Activated T-helper 1 cell treated with anti-CD3 and anti-CD28 coated beads, Interleukin-12 subunit alpha, Interleukin-12 subunit beta, Interleukin-2, Interleukin-4 antibody, amounts not matched to agents 30 ng/mL and 10 ng/mL and 1 ng/mL, durations not matched to agents 14 hours and 24 hours and 36 hours (primary cell): ENCODE data around the gene SERPIND1. TPM values are rescaled to one million over a fixed set of nuclear protein-coding genes. Genes with fewer than 3 reads are reported as not detected.

Experiments used
- DNase-seq: peaks from one replicate; pipeline ENCODE4 v3.0.0; 2021; ENCODE audit warnings: low spot score
- H3K27ac Mint-ChIP-seq: one replicate; pipeline ENCODE4 v1.8.0; 2021; ENCODE audit warnings: mild to moderate bottlenecking, mixed read lengths
- H3K27me3 Mint-ChIP-seq: one replicate; pipeline ENCODE4 v1.8.0; 2022; ENCODE audit warnings: mild to moderate bottlenecking, moderate library complexity, mixed read lengths; ENCODE audit not compliant: insufficient read depth
- H3K36me3 Mint-ChIP-seq: one replicate; pipeline ENCODE4 v1.8.0; 2021; ENCODE audit warnings: low read depth, mixed read lengths
- H3K4me1 Mint-ChIP-seq: one replicate; pipeline ENCODE4 v1.8.0; 2021; ENCODE audit warnings: low read depth, mixed read lengths
- H3K4me3 Mint-ChIP-seq: one replicate; pipeline ENCODE4 v1.8.0; 2021; ENCODE audit warnings: mild to moderate bottlenecking, moderate library complexity, mixed read lengths
- H3K9me3 Mint-ChIP-seq: one replicate; pipeline ENCODE4 v1.8.0; 2021; ENCODE audit warnings: mixed read lengths
- intact Hi-C: fragments of 100-400 bp; cut with micrococcal nuclease; formaldehyde crosslinking; loops from one replicate; pipeline ENCODE4 v1.15.1; 2024
- total RNA-seq: library from RNA; stranded (reverse); gene quantifications from 2 replicates; pipeline ENCODE4 v1.2.3, GENCODE V29; 2022

The SERPIND1 gene
- total RNA-seq, 1 donor from 2014 or later = not detected

DNA sequence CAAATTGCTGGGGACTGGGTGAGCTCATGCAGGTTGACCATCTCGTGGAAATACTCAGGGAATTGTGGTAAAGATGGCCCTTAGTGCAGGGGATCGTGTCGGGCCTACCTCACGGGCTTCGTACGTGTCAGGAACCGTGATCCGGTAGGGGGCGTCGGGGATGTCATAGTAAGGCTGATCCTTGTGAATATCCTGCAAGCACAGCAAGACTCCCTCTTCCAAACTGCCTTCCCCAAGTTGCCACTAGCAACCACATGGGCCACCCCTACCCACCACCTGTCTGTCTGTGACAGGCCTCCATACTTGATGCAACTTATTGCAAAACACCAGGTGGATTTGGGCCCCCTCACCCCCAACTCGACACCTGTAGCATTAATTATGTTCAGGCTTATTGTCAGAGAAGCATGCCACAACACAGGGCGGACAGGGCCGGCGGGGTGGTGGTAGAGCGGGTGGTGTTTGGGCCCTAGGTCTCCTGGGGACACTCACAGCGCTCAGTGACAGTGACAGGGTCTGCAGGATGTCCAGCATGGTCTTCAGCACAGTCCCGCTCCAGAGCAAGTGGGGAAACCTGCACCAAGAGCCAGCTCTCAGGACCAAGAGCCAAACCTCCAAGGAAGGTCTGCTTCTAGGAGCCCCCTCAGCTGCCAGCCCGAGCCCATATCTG is 22.6 kb upstream of the SERPIND1 start:
- Mint-ChIP-seq H3K4me3 (no peak overlapping the region), H3K4me1 (peaks cover 3% of the 10 kb centered on the region), H3K36me3 (peaks cover 16% of the 10 kb centered on the region), H3K27ac (no peak overlapping the region), H3K27me3 (no peaks in the 10 kb centered on the region), H3K9me3 (no peaks in the 10 kb centered on the region)
- intact Hi-C loops = no loop called here
- DNase-seq = no peak

DNA sequence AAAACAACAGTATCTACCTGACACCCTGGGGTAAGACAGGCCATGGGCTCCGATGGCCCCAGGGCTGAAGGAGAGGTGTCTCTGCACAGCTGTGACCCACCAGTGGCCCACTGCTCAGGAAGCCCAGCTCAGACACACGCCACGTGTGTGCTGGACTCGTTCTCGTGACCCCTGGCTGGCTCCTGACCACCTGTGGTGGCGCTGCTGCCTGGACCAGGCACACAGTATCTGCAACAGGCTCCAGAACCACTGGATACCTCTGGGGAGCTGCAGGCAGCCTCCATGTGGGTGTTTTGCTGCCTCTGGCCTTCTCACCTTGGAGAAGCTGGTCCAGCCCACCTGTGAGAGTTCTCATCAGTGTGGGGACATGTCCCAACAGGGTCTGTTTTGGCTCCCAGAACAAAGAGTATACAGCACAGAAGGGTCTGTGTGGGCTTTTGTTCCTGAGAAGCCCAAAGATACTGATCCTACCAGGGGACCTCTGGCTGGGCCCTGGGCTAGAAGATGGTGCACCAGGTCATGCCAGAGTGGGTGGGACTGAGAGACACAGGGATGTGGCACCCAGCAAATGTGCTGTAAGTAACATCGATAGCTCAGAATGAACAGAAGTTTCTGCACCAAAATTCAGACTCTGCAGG is 21.7 kb upstream of the SERPIND1 start:
- no peaks in the 10 kb centered on the region for H3K9me3 Mint-ChIP-seq
- H3K4me1 Mint-ChIP-seq = peaks cover 3% of the 10 kb centered on the region
- no peak overlapping the region for H3K27ac Mint-ChIP-seq
- DNase-seq = no peak
- H3K27me3 Mint-ChIP-seq = no peaks in the 10 kb centered on the region
- H3K4me3 Mint-ChIP-seq = no peak overlapping the region
- H3K36me3 Mint-ChIP-seq = peaks cover 15% of the 10 kb centered on the region
- intact Hi-C loops = no loop called here

DNA sequence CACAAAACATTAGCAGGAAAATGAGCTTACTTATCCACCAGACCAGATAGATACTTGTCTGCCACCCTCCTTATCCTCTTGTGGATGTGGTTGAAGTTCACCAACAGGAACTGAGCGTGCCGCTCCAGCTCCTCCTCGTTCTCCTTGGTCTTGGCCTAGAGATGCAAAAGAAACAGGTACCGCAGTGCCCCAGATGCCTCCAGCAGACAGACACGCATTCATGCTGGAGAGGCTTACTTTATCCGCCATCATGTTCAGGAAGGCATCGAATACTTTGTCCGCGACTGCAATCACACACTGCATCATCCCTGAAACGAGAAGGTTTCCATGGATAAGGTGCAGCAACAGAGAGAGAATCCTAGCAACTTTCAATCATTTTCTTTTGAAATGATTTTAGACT is 21.0 kb upstream of the SERPIND1 start:
- no peak overlapping the region for H3K27ac Mint-ChIP-seq
- H3K4me3 Mint-ChIP-seq = no peak overlapping the region
- H3K27me3 Mint-ChIP-seq = no peaks in the 10 kb centered on the region
- intact Hi-C loops = no loop called here
- no peaks in the 10 kb centered on the region for H3K9me3 Mint-ChIP-seq
- peaks cover 17% of the 10 kb centered on the region for H3K36me3 Mint-ChIP-seq
- peaks cover 3% of the 10 kb centered on the region for H3K4me1 Mint-ChIP-seq
- no peak for DNase-seq

DNA sequence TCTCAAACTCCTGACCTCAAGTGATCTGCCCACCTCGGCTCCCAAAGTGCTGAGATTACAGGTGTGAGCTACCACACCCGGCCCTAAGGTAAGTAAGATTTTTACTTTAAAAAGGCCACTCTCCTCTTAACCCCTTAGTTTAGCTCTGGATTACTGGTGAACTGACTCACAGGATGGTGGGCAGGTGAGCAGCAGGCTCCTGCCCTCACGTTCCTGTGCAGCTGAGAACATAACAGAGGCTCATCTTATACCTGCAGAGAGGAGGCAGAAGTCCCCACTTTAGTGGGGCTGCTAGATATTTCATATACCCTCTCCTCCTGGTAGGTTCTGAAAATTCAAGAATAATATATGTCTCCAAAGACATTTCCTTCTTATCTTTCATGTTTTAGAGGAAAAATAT is 17.1 kb upstream of the SERPIND1 start:
- Mint-ChIP-seq H3K4me1 (no peaks in the 10 kb centered on the region), H3K27ac (no peak overlapping the region)

DNA sequence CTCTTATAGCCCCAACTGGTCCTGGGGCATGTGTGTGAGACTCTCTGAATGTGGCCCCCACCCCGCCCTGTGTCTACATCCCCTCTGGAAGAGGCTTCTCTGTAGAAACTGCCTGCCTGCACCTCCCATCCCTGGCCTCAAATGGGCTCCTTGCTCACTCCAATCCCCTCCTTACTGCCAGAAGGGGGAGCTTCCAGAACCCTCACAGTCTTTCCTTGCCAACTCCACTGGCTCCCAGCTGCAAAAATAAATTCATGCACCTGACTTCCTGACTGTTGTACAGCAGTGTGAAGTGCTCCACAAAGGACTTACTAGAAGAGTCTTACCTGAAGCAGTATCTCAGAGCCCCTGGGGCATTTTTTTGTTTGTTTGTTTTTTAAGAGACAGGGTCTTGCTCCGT is 15.2 kb upstream of the SERPIND1 start:
- no peak for DNase-seq
- intact Hi-C loops = no loop called here

More for the DNA sequence above, 17.1 kb upstream of the SERPIND1 start:
- Mint-ChIP-seq H3K9me3 (no peaks in the 10 kb centered on the region), H3K36me3 (peaks cover 18% of the 10 kb centered on the region), H3K27me3 (no peaks in the 10 kb centered on the region), H3K4me3 (no peak overlapping the region)
- intact Hi-C loops = no loop called here
- DNase-seq = no peak

DNA sequence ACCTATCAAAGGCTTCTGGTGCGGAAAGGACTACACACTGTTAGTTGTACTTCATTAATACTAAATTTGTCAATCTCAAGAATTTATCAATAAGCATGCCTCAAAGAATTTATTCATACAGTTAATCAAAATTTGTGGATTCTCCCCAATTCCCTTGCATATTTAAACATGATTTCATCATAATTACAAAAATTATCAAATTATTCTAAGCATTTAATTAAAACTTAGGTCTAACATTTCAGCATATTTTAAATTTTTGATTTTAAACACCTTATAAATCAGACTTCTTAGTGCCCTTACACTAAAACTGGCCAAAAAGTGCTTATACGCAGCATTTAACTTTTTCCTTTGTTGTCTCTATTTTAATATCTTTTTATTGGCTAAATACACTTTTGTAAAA is 13.8 kb upstream of the SERPIND1 start:
- H3K4me3 Mint-ChIP-seq = no peak overlapping the region
- no peaks in the 10 kb centered on the region for H3K27me3 Mint-ChIP-seq
- intact Hi-C loops = no loop called here
- H3K9me3 Mint-ChIP-seq = no peaks in the 10 kb centered on the region
- no peaks in the 10 kb centered on the region for H3K4me1 Mint-ChIP-seq
- no peak for DNase-seq
- H3K36me3 Mint-ChIP-seq = peaks cover 28% of the 10 kb centered on the region
- no peak overlapping the region for H3K27ac Mint-ChIP-seq

More for the DNA sequence above, 15.2 kb upstream of the SERPIND1 start:
- H3K36me3 Mint-ChIP-seq = peaks cover 19% of the 10 kb centered on the region
- H3K4me3 Mint-ChIP-seq = no peak overlapping the region
- H3K27ac Mint-ChIP-seq = no peak overlapping the region
- no peaks in the 10 kb centered on the region for H3K4me1 Mint-ChIP-seq
- no peaks in the 10 kb centered on the region for H3K9me3 Mint-ChIP-seq
- H3K27me3 Mint-ChIP-seq = no peaks in the 10 kb centered on the region

DNA sequence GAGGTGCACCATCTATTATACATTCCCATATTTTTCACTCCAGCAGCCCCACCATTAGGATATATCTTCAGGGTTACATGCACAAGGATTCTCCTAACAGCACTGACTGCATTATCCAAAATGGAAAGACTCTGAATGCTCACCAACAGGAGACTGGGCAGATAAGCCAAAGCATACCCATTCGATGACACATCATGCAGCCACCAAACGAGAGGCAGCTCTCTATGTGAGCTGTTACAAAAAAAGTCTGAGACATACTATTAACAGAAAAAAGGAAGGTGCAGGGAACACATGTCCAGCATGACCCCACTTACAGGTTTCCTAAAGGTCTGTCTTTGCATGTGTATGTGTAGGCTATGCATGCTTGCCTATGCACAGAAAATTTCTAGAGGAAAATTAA is 12.4 kb upstream of the SERPIND1 start:
- H3K27ac Mint-ChIP-seq = no peak overlapping the region
- no peak for DNase-seq
- H3K4me3 Mint-ChIP-seq = no peak overlapping the region
- no peaks in the 10 kb centered on the region for H3K4me1 Mint-ChIP-seq
- no peaks in the 10 kb centered on the region for H3K9me3 Mint-ChIP-seq
- peaks cover 28% of the 10 kb centered on the region for H3K36me3 Mint-ChIP-seq
- intact Hi-C loops = no loop called here
- H3K27me3 Mint-ChIP-seq = no peaks in the 10 kb centered on the region

DNA sequence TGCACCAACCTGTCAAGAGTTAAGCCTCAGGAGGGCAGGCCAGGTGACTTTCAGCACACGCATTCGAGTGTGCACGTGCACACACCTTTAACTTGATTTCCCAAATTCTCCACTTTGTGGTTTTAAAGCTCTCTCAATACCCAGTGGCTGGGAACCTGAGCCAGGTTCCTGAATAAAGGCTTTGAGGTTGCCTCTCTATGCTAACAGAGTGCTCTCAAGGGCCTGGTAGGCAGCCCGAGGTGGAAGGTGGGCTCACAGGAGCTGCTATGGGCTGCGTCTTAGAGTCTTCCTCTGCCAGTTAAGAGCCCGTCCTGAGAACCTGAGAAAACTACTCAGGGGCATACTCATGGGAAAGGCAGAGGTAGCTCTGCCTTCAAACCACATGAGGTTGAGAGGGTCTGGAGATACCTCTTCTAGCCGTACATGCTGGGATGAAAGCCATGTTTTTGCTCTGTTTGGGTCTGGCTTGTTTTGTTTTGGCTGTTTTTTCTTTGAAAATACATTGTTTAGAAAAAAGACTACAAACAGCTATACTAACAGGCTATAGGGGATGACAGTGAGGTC is 11.6 kb upstream of the SERPIND1 start:
- Mint-ChIP-seq H3K9me3 (no peaks in the 10 kb centered on the region), H3K27me3 (no peaks in the 10 kb centered on the region), H3K36me3 (peaks cover 26% of the 10 kb centered on the region), H3K4me1 (no peaks in the 10 kb centered on the region), H3K27ac (no peak overlapping the region), H3K4me3 (no peak overlapping the region)
- no peak for DNase-seq
- intact Hi-C loops = no loop called here

DNA sequence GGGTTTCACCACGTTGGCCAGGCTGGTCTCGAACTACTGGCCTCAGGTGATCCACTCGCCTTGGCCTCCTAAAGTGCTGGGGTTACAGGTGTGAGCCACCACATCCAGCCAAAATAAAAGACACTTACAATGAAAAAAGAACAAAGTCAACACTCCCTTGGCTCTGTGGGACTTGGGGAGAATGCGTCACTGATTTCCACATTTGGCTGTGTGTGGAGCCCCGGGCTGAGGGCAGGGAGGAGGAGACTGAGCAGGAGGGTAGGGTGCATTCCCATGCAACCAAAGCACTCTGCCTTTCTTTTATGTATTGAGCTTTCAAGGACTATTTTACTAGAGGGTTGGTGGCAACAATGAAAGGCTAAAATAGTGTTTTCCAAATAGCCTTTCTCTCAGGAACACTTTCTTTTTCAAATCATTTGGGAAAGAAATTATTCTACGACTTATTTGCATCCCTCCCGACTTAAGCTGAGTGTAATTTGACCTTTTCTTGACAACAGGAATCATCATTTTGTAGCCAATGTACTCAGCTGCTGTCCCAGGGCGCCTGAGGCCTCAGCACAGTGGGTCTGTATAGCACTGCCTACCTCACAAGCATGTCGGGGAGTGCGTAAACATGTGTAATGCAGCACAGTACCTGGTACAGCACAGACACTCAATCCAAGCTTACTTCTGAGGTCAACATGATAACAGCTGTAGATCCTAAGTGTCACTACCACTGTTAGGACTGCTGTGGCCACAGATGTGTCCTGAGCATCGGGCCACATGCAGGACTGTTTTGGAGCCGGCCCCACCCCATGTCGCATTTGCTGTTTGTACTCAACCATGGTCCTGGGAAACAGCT is 10.1 kb upstream of the SERPIND1 start:
- no peak for DNase-seq
- H3K27me3 Mint-ChIP-seq = no peaks in the 10 kb centered on the region
- H3K27ac Mint-ChIP-seq = no peak overlapping the region
- H3K4me1 Mint-ChIP-seq = no peaks in the 10 kb centered on the region
- no peak overlapping the region for H3K4me3 Mint-ChIP-seq
- intact Hi-C loops = no loop called here
- no peaks in the 10 kb centered on the region for H3K9me3 Mint-ChIP-seq
- H3K36me3 Mint-ChIP-seq = peaks cover 22% of the 10 kb centered on the region

DNA sequence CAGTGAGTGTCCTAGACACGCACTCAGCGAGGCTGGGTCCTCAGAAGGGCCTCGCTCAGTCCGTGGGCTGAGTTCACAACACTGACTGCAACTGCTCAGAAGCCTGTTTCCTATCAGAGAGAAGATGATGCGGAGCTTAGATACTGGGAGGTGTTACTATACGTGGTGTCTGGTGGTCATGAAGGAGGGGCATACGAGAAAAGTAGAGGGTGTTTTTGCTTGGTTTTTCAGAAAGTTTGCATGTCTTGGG is 9.5 kb upstream of the SERPIND1 start:
- Mint-ChIP-seq H3K4me1 (no peaks in the 10 kb centered on the region), H3K27ac (no peak overlapping the region), H3K9me3 (no peaks in the 10 kb centered on the region), H3K36me3 (peaks cover 22% of the 10 kb centered on the region), H3K4me3 (no peak overlapping the region), H3K27me3 (no peaks in the 10 kb centered on the region)
- no peak for DNase-seq
- intact Hi-C loops = no loop called here

DNA sequence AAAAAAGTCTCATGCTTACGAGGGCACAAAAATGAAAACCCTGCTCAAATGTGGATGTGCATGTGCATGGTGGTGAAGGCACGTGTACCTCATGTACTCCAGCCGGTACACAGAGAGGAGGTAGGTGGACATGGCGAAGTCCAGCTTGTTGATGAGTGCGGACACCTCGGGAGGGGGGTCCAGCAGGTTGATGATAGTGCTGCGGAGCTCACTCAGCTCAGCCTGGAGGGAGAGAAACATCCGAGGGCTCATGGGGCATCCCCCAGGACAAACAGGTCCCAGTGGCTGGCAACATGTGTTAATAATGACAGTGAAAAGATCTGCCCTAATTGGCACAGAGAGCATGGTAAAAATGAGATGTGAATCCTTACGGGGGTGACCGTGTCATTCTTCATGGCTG is 9.2 kb upstream of the SERPIND1 start:
- H3K4me3 Mint-ChIP-seq = no peak overlapping the region
- H3K36me3 Mint-ChIP-seq = peaks cover 22% of the 10 kb centered on the region

DNA sequence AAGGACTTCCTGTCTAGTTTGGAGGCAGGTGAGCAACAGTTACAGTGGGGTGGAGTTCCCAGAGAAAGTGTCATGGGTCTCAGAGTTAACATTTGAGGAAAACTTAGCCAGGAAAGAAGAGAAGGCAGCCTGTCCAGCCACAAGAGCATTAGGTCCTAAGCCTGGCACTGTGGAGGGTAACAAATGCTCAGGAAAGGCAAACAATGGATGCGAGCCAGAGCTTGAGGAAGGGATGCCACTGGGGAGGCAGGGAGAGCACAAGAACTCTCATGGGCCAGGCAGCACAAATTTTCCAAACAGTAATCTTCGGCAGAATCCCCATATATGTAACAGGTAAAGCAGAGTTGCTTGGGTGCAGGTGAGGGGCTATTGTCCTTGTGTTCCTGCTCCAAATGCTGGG is 8.0 kb upstream of the SERPIND1 start:
- no peak overlapping the region for H3K4me3 Mint-ChIP-seq
- no peak for DNase-seq
- H3K27me3 Mint-ChIP-seq = no peaks in the 10 kb centered on the region
- H3K9me3 Mint-ChIP-seq = no peaks in the 10 kb centered on the region
- intact Hi-C loops = no loop called here
- H3K36me3 Mint-ChIP-seq = peaks cover 18% of the 10 kb centered on the region
- H3K27ac Mint-ChIP-seq = no peak overlapping the region
- H3K4me1 Mint-ChIP-seq = no peaks in the 10 kb centered on the region

More for the DNA sequence above, 9.2 kb upstream of the SERPIND1 start:
- no peaks in the 10 kb centered on the region for H3K9me3 Mint-ChIP-seq
- H3K4me1 Mint-ChIP-seq = no peaks in the 10 kb centered on the region
- DNase-seq = no peak
- no peaks in the 10 kb centered on the region for H3K27me3 Mint-ChIP-seq
- no peak overlapping the region for H3K27ac Mint-ChIP-seq
- intact Hi-C loops = no loop called here

DNA sequence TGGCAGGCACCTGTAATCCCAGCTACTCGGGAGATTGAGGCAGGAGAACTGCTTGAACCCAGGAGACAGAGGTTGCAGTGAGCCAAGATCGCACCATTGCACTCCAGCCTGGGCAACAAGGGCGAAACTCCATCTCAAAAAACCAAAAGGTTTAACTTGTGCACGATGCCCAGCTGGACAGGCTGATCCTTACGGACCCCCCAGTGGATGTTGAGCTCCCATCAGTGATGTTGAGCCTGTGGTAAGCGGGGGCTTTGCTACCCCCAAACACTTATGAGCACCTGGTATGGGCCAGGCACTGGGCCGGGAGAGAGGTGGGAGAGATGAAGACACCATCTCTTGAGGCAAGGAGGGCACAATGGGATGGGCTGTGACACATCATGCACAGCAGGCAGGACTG is 7.4 kb upstream of the SERPIND1 start:
- Mint-ChIP-seq H3K27ac (no peak overlapping the region), H3K4me3 (no peak overlapping the region), H3K9me3 (no peaks in the 10 kb centered on the region), H3K4me1 (no peaks in the 10 kb centered on the region), H3K36me3 (peaks cover 17% of the 10 kb centered on the region), H3K27me3 (no peaks in the 10 kb centered on the region)
- intact Hi-C loops = no loop called here
- DNase-seq = no peak
